Uterus (tissue), 4 donors: ENCODE data around the gene USP14. TPM values are rescaled to one million over a fixed set of nuclear protein-coding genes. Genes with fewer than 3 reads are reported as not detected.
"Not testable (repeated sequence)": the region's sequence is repeated elsewhere in the genome, so short reads cannot be mapped to it uniquely, and the experiment has no call there.

ENCODE experiments used
- DNase-seq, 2 donors: peaks; one replicate each; pipeline ENCODE4 v3.0.0-alpha.2; 2019 to 2020
- H3K27ac ChIP-seq, 2 donors: fragments of 200-600 bp; sonication (generic); 1 replicate in 1 of 2; 2 replicates in 1 of 2; pipeline ENCODE4 v1.5.1; 2016 to 2018
- H3K27me3 ChIP-seq, 2 donors: fragments of 200-600 bp; sonication (generic); one replicate each; pipeline ENCODE4 v1.5.1; 2018 to 2019; ENCODE audit warnings: control low read depth in 1 of 2
- H3K36me3 ChIP-seq, 2 donors: fragments of 200-600 bp; sonication (generic); one replicate each; pipeline ENCODE4 v1.5.1; 2019; ENCODE audit warnings: control low read depth in 1 of 2
- H3K4me1 ChIP-seq, 2 donors: fragments of 200-600 bp; sonication (generic); one replicate each; pipeline ENCODE4 v1.5.1; 2018 to 2019; ENCODE audit warnings: control low read depth in 1 of 2
- H3K4me3 ChIP-seq, 2 donors: fragments of 200-600 bp; sonication (generic); 1 replicate in 1 of 2; 2 replicates in 1 of 2; pipeline ENCODE4 v1.5.1; 2018 to 2019; ENCODE audit warnings: mild to moderate bottlenecking in 1 of 2
- H3K9me3 ChIP-seq, 2 donors: fragments of 200-600 bp; sonication (generic); one replicate each; pipeline ENCODE4 v1.5.1; 2019; ENCODE audit warnings: control low read depth in 1 of 2
- POLR2A ChIP-seq, 2 donors: fragments of 450-650 bp; IDR thresholded peaks; one replicate each; pipeline ENCODE4 v1.6.1; 2016; ENCODE audit warnings: antibody characterized with exemption in 2 of 2, mild to moderate bottlenecking in 1 of 2, moderate library complexity in 1 of 2
- intact Hi-C: fragments of 100-400 bp; cut with DNase I; formaldehyde crosslinking; loops from one replicate; pipeline ENCODE4 v1.15.1; 2023; ENCODE audit warnings: low total_unique reads
- total RNA-seq, 4 donors: library from RNA; depleted of rRNA in 3 of 4; stranded (reverse); fragments of >200 nt in 3 of 4; gene quantifications; one replicate each; pipeline versions ENCODE4 v1.1.0 to v1.2.4, GENCODE V29; 2014 to 2023
- TF ChIP-seq, protein P1 (sequence below), 4 experiments: fragments of 200-600 bp in 2 of 4; fragments of 450-650 bp in 2 of 4; sonication (generic) in 2 of 4; IDR thresholded peaks; one replicate each; pipeline ENCODE4 v1.5.1; 2016 to 2019; ENCODE audit warnings: antibody characterized with exemption in 4 of 4, mild to moderate bottlenecking in 2 of 4, moderate library complexity in 1 of 4
- donor health status: DM: yes; HTN: yes; CAD: no.

USP14 gene
- total RNA-seq, 4 donors from 2014 or later, result 52.5 to 86.1 (median 60.4) TPM

GRCh38 chr18:135045-135444, 23.3 kb upstream of the USP14 start:
- H3K36me3 ChIP-seq, result no peaks in the 10 kb centered on the region
- TF ChIP-seq POLR2A (IDR thresholded peaks at IDR 0.05), result no peak
- TF ChIP-seq, protein P1, sequence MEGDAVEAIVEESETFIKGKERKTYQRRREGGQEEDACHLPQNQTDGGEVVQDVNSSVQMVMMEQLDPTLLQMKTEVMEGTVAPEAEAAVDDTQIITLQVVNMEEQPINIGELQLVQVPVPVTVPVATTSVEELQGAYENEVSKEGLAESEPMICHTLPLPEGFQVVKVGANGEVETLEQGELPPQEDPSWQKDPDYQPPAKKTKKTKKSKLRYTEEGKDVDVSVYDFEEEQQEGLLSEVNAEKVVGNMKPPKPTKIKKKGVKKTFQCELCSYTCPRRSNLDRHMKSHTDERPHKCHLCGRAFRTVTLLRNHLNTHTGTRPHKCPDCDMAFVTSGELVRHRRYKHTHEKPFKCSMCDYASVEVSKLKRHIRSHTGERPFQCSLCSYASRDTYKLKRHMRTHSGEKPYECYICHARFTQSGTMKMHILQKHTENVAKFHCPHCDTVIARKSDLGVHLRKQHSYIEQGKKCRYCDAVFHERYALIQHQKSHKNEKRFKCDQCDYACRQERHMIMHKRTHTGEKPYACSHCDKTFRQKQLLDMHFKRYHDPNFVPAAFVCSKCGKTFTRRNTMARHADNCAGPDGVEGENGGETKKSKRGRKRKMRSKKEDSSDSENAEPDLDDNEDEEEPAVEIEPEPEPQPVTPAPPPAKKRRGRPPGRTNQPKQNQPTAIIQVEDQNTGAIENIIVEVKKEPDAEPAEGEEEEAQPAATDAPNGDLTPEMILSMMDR (IDR thresholded peaks at IDR 0.05), result no peak
- DNase-seq, result no peak
- intact Hi-C loops, result no loop called here
- no peaks in the 10 kb centered on the region for H3K4me1 ChIP-seq
- H3K4me3 ChIP-seq, result no peak overlapping the region
- H3K9me3 ChIP-seq, result no peaks in the 10 kb centered on the region
- H3K27ac ChIP-seq, result no peak overlapping the region
- H3K27me3 ChIP-seq, result no peaks in the 10 kb centered on the region

DNA sequence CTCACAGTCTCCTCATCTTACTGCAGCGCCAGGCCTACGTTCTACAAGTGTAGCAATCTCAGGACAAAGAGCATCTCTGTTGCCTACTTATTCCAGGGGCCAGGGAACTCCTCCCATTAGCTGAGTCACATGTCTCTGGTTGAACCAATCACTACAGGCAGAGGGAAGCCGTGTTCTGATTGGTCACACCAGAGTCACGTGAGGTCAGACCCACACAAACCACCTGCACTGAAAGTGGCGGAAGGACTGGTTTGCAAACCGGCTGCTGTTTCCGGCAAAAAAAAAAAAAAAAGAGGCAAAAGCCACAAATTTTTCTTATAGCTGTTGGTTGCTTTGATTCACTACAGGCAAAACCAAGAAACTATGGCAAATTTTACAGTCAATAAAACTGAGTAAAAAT, 21.9 kb upstream of the USP14 start:
- no peak for TF ChIP-seq POLR2A (IDR thresholded peaks at IDR 0.05)
- Histone ChIP-seq H3K9me3 (no peaks in the 10 kb centered on the region), H3K27me3 (no peaks in the 10 kb centered on the region), H3K27ac (no peak overlapping the region), H3K36me3 (no peaks in the 10 kb centered on the region), H3K4me1 (no peaks in the 10 kb centered on the region), H3K4me3 (no peak overlapping the region)
- intact Hi-C loops, result no loop called here
- no peak for DNase-seq

DNA sequence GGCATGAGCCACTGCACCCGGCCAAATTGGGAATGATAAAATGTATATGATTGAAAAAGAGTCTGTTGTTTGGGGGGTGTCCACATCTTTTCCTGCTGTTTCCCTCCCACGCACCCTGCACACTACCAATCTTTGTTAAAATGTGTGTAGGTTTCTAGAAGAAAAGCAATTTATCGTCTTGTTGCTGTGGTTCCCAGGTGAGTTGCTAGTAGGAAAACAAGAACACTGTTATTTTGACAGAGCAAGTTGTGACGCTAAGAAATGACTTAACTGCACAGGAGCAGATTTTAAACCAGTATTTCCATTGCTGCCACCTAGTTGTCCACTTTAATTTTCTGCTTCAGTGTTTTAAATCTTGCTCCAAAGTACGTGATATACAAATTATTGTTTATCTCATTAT, 21.0 kb upstream of the USP14 start:
- Histone ChIP-seq H3K36me3 (no peaks in the 10 kb centered on the region), H3K27ac (no peak overlapping the region), H3K27me3 (no peaks in the 10 kb centered on the region), H3K4me3 (no peak overlapping the region), H3K4me1 (no peaks in the 10 kb centered on the region), H3K9me3 (no peaks in the 10 kb centered on the region)
- no peak for TF ChIP-seq POLR2A (IDR thresholded peaks at IDR 0.05)
- TF ChIP-seq, protein P1 (IDR thresholded peaks at IDR 0.05), result no peak
- DNase-seq, result no peak
- intact Hi-C loops, result no loop called here

DNA sequence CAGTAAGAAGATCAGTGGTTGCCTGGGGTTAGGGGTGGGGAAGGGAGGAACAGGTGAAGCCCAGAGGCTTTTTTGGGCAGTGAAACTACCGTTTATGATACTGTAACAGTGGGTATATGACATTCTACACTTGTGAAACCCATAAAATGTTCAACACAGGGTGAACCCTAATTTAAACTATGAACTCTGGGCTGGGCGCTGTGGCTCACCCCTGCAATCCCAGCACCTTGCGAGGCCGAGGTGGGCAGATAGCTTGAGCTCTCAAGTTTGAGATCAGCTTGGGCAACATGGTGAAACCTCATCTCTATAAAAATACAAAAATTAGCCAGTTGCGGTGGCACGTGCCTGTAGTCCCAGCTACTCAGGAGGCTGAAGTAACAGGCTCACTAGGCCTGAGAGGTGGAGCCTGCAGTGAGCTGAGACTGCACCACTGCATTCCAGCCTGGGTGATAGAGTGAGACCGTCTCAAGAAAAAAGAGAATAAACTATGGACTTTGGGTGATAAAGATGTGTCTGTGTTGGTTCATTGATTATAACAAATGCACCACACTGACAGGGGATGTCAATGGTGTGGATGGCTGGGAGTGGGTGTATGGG, 17.6 kb upstream of the USP14 start:
- TF ChIP-seq, protein P1 (IDR thresholded peaks at IDR 0.05), result no peak
- TF ChIP-seq POLR2A (IDR thresholded peaks at IDR 0.05), result no peak
- intact Hi-C loops, result no loop called here
- no peak for DNase-seq
- no peaks in the 10 kb centered on the region for H3K36me3 ChIP-seq
- H3K9me3 ChIP-seq, result no peaks in the 10 kb centered on the region
- H3K27ac ChIP-seq, result no peak overlapping the region
- H3K4me1 ChIP-seq, result no peaks in the 10 kb centered on the region
- no peak overlapping the region for H3K4me3 ChIP-seq
- no peaks in the 10 kb centered on the region for H3K27me3 ChIP-seq

DNA sequence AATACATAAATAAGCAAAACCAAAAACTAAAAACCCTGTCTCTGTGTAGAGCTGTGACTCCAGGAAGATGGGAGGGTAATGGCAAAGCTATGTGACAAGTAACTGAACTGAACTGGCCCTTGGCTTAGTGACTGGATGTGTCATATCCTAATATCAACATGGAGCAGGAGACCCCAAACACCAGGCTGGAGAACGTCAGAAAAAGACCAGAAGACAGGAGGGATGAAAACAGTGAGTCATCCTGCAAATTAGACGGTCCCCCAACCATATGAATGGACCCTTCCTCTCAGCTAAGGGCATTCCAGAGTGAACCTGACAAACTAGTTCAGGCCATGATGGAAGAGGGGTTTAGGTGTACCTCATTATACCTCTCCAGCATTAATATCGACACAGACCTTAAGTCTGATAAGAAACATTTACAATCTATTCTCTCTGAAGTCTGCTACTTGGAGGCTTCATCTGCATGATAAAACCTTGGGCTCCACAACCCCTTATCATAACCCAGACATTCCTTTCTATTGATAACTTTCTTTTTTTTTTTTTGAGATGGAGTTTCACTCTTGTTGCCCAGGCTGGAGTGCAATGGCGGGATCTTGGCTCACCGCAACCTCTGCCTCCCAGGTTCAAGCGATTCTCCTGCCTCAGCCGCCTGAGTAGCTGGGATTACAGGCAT, 15.6 kb upstream of the USP14 start:
- H3K4me1 ChIP-seq, H3K27me3 ChIP-seq, H3K4me3 ChIP-seq, H3K36me3 ChIP-seq, H3K9me3 ChIP-seq, DNase-seq, H3K27ac ChIP-seq, intact Hi-C loops: not testable (repeated sequence)

DNA sequence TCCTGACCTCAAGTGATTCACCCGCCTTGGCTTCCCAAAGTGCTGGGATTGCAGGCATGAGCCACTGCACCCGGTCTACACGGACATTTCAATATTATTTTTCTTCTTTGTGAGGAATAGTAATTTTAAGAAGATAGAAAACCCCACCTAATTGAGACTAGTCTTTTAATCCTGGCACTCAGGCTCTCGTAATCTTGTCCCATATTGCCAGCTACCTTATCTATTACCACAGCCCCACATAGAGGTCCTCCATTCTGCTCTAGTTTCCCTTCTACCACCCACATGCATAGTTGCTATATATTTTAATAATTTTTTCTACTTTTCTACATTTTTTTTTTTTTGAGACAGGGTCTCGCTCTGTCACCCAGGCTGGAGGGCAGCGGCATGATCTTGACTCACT, 9.5 kb upstream of the USP14 start:
- intact Hi-C loops, result no loop called here
- TF ChIP-seq, protein P1 (IDR thresholded peaks at IDR 0.05), result no peak
- no peak for TF ChIP-seq POLR2A (IDR thresholded peaks at IDR 0.05)
- H3K4me3 ChIP-seq, result no peak overlapping the region
- H3K36me3 ChIP-seq, result no peaks in the 10 kb centered on the region
- H3K4me1 ChIP-seq, result no peaks in the 10 kb centered on the region
- no peaks in the 10 kb centered on the region for H3K27me3 ChIP-seq
- DNase-seq, result no peak
- H3K27ac ChIP-seq, result no peak overlapping the region
- no peaks in the 10 kb centered on the region for H3K9me3 ChIP-seq
